Measurements from ENCODE around the gene KCNN1.

The KCNN1 gene

GRCh38 chr19:17973759-17974158 is 6.9 kb downstream of the KCNN1 start:
- DNase-seq (ENCODE audit: low read depth in 1 of 2, low spot score in 1 of 2): no peak
- no peaks in the 10 kb centered on the region for H3K27me3 ChIP-seq (ENCODE audit: insufficient read depth, poor library complexity, severe bottlenecking)
- no peak for TF ChIP-seq REST (IDR thresholded peaks at IDR 0.05; ENCODE audit: insufficient replicate concordance, low read depth)
- no peak for TF ChIP-seq GABPA (IDR thresholded peaks at IDR 0.05; ENCODE audit: low read depth)
- TF ChIP-seq CTCF (IDR thresholded peaks at IDR 0.05; ENCODE audit: insufficient read depth, low read length): no peak
- TF ChIP-seq SPI1 (IDR thresholded peaks at IDR 0.05; ENCODE audit: borderline replicate concordance, low read depth): no peak
- no peak for TF ChIP-seq POLR2AphosphoS5 (IDR thresholded peaks at IDR 0.05; ENCODE audit: low read depth)
- H3K4me3 ChIP-seq (replicated peaks; ENCODE audit: insufficient read depth, low read length): no peak overlapping the region
- no peak overlapping the region for H3K27ac ChIP-seq (replicated peaks)

GRCh38 chr19:17974551-17974950 is 7.6 kb downstream of the KCNN1 start:
- H3K27me3 ChIP-seq (ENCODE audit: insufficient read depth, poor library complexity, severe bottlenecking): no peaks in the 10 kb centered on the region
- no peak for DNase-seq (ENCODE audit: low read depth in 1 of 2, low spot score in 1 of 2)
- TF ChIP-seq GABPA (IDR thresholded peaks at IDR 0.05; ENCODE audit: low read depth): no peak
- TF ChIP-seq POLR2AphosphoS5 (IDR thresholded peaks at IDR 0.05; ENCODE audit: low read depth): no peak
- no peak for TF ChIP-seq REST (IDR thresholded peaks at IDR 0.05; ENCODE audit: insufficient replicate concordance, low read depth)
- TF ChIP-seq CTCF (IDR thresholded peaks at IDR 0.05; ENCODE audit: insufficient read depth, low read length): no peak
- no peak for TF ChIP-seq SPI1 (IDR thresholded peaks at IDR 0.05; ENCODE audit: borderline replicate concordance, low read depth)
- H3K4me3 ChIP-seq (replicated peaks; ENCODE audit: insufficient read depth, low read length): no peak overlapping the region
- no peak overlapping the region for H3K27ac ChIP-seq (replicated peaks)

DNA sequence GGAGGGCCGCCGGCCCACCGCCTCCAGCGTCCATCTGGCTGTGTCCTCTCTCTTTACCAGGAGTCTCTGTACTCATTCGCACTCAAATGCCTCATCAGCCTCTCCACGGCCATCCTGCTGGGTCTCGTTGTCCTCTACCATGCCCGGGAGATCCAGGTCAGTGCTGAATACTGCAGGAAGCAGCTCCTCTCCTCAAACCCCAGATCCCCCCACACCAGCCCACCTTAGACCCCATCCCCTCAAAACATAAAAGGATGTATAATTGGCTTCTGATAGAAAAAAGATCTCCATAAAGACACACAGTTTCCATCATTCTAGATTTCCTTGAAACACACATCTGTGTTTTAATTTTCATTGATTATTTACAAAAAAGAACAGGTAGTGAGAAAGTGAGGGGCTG is 8.1 kb downstream of the KCNN1 start:
- Histone ChIP-seq H3K4me3 (replicated peaks; ENCODE audit: insufficient read depth, low read length) (no peak overlapping the region), H3K27ac (replicated peaks) (no peak overlapping the region), H3K27me3 (ENCODE audit: insufficient read depth, poor library complexity, severe bottlenecking) (no peaks in the 10 kb centered on the region)
- no peak for DNase-seq (ENCODE audit: low read depth in 1 of 2, low spot score in 1 of 2)
- no peak for TF ChIP-seq POLR2AphosphoS5 (IDR thresholded peaks at IDR 0.05; ENCODE audit: low read depth)
- TF ChIP-seq GABPA (IDR thresholded peaks at IDR 0.05; ENCODE audit: low read depth): no peak
- no peak for TF ChIP-seq SPI1 (IDR thresholded peaks at IDR 0.05; ENCODE audit: borderline replicate concordance, low read depth)
- TF ChIP-seq REST (IDR thresholded peaks at IDR 0.05; ENCODE audit: insufficient replicate concordance, low read depth): no peak
- no peak for TF ChIP-seq CTCF (IDR thresholded peaks at IDR 0.05; ENCODE audit: insufficient read depth, low read length)
